Memory B cell (primary cell): Measurements from ENCODE around the gene APPBP2.

Experiments used
- ATAC-seq: fragments of 150-1000 bp; cut with Tn5 transposase; 2 replicates; pipeline ENCODE4 v1.10.0; 2021; ENCODE audit warnings: low read depth, mild to moderate bottlenecking, moderate library complexity
- DNase-seq, 2 donors: peaks; one replicate each; pipeline ENCODE4 v3.0.0; 2022; ENCODE audit warnings: low spot score in 2 of 2
- H3K27ac Mint-ChIP-seq: one replicate; pipeline ENCODE4 v1.8.0; 2022; ENCODE audit warnings: mild to moderate bottlenecking, moderate library complexity, mixed read lengths
- H3K27me3 Mint-ChIP-seq: one replicate; pipeline ENCODE4 v1.8.0; 2022; ENCODE audit warnings: mixed read lengths
- H3K36me3 Mint-ChIP-seq: one replicate; pipeline ENCODE4 v1.8.0; 2022; ENCODE audit warnings: mild to moderate bottlenecking, mixed read lengths
- H3K4me1 Mint-ChIP-seq: one replicate; pipeline ENCODE4 v1.8.0; 2022; ENCODE audit warnings: mixed read lengths
- H3K4me3 Mint-ChIP-seq: one replicate; pipeline ENCODE4 v1.8.0; 2022; ENCODE audit warnings: mild to moderate bottlenecking, moderate library complexity, mixed read lengths
- H3K9me3 Mint-ChIP-seq: one replicate; pipeline ENCODE4 v1.8.0; 2022; ENCODE audit warnings: mixed read lengths

APPBP2 gene

DNA sequence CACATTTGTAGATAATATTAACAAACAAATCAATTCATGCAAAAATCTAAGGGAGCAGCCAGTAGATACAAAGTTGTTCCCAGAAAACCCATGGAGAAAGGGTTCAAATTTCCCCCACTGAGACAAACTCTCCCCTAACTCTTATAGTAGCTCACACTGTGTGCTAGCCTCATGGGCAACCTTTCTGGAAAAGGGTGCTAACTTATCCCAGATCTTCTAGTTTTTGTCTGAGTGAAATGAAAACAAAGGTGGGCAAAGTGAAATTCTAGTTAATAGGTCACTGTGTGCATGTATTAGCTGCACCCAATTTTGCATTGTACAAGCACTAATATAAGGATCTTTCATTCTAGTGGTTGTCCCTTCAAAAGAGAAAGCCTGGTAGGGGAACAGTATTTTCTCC is 124.2 kb downstream of the APPBP2 start:
- Mint-ChIP-seq H3K4me3 (no peak overlapping the region), H3K4me1 (peaks cover 17% of the 10 kb centered on the region), H3K36me3 (no peaks in the 10 kb centered on the region), H3K27ac (no peak overlapping the region), H3K27me3 (no peaks in the 10 kb centered on the region), H3K9me3 (no peaks in the 10 kb centered on the region)
- DNase-seq = no peak
- no peak for ATAC-seq

DNA sequence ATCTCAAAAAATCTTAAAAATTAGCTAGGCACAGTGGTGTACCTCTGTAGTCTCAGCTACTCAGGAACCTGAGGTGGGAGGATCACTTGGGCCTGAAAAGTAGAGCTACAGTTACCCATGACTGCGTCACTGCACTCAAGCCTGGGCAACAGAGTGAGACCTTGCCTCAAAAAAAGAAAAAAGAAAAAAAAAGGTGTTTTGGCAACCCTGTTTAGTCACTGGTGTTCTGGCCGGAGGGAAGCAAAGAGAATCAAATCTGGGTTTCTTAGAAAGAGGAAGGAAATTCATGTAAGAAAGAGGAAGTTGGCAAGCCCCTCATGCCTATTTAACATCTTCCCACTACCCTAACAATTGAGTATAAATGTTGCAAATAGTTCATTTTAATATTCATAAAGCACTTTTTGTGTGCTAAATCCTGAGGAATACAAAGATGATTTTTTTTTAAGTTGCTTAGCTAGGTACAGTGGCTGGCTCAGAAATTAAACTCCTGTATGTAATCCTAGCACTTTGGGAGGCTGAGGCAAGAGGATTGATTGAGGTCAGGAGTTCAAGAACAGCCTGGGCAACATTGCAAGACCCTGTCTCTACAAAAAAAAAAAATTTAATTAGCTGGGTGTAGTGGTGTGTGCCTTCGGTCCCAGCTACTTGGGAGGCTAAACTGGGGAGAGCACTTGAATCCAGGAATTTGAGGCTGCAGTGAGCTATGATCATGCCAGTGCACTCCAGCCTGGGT is 127.6 kb downstream of the APPBP2 start:
- Mint-ChIP-seq H3K4me3 (peak overlapping the region; percentile 58), H3K27ac (peak overlapping the region; percentile 78)
- ATAC-seq = peak; percentile 95

DNA sequence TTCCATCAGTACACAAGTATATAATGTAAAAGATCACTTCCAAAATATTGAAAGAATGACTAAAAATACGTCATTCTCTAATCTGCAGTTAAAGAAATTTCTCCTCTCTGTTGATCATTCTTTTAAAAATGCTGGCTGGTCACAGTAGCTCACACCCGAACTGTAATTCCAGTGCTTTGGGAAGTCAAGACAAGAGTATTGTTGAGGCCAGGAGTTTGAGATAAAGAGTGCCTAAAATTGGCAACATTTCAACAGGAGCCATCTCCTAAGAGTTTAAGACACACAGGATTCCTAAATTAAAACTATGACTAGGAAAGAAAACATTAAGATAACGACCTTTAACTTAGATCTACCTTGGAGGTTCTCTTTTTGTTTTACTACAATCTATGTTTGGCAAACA is 129.6 kb downstream of the APPBP2 start:
- no peak for DNase-seq
- Mint-ChIP-seq H3K4me1 (peaks cover 39% of the 10 kb centered on the region), H3K27me3 (no peaks in the 10 kb centered on the region), H3K9me3 (no peaks in the 10 kb centered on the region), H3K36me3 (no peaks in the 10 kb centered on the region), H3K27ac (peak overlapping the region; percentile 78), H3K4me3 (no peak overlapping the region)
- no peak for ATAC-seq

More for the DNA sequence above, 127.6 kb downstream of the APPBP2 start:
- peaks cover 30% of the 10 kb centered on the region for H3K4me1 Mint-ChIP-seq
- peak; percentile 54 to 79 for DNase-seq
- H3K36me3 Mint-ChIP-seq = no peaks in the 10 kb centered on the region
- no peaks in the 10 kb centered on the region for H3K9me3 Mint-ChIP-seq
- H3K27me3 Mint-ChIP-seq = no peaks in the 10 kb centered on the region

DNA sequence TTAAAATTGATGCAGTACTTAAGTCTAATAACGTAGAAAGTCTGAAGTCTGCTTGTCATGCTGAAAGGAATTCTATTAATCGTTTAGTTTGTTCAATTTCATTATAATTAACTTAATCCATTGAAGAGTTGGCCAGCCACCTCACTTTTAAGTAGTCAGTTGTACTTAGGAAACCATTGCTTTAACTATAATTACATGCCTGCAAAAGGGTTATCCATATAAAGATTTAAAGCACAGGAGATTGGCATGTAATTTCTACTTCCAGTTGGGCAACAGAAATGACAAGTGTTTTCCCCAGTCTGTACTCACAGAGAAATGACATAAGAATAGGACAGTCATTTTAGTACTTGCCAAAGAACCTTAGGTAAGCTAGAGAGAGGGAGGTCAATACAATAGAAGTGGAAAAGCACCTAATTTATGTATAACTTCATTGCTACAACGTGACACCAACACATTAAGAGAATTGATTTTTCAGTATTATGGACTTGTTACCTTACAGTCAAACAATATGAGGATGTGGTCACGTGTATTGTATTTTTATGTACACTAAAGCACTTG is 130.5 kb downstream of the APPBP2 start:
- ATAC-seq (no peak), DNase-seq (no peak)
- no peaks in the 10 kb centered on the region for H3K36me3 Mint-ChIP-seq

DNA sequence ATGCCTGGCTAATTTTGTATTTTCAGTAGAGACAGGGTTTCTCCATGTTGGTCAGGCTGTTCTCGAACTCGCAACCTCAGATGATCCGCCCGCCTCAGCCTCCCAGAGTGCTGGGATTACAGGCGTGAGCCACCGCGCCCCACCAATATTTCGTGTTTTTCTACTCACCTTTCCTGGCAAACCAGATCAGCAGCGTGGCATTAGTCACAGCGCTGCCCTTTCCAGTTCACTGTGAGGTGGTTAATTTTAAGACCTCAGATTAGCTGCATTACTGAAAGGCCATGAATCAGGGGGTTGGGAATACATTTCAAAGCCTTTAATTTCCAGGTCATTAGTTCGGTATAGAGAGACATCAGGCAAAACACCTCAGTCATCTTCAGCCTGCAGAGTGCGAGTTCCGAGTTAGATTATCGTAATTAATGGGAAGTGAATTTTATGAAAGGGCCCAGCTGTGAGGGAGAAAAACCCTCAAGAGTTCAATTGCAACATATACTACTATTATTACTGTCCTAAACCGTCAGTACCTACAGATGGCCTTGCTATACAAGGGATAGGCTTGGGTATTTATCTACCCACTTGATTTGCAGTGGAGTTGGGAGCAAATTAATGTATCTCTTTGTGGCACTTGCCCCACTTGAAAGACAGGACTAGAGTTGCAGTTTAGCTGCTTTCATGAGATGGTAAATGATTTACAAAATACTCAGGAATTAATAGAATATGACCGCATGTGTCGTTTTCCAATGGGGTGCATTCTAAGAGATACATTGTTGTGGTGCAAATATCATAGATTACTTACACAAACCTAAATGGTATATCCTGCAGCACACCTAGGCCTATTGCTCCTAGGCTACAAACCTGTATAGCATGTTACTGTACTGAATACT is 132.0 kb downstream of the APPBP2 start:
- no peak for DNase-seq

More for the DNA sequence above, 130.5 kb downstream of the APPBP2 start:
- peaks cover 42% of the 10 kb centered on the region for H3K4me1 Mint-ChIP-seq
- H3K27ac Mint-ChIP-seq = peak overlapping the region; percentile 78
- no peaks in the 10 kb centered on the region for H3K9me3 Mint-ChIP-seq
- H3K27me3 Mint-ChIP-seq = no peaks in the 10 kb centered on the region
- H3K4me3 Mint-ChIP-seq = no peak overlapping the region

More for the DNA sequence above, 132.0 kb downstream of the APPBP2 start:
- Mint-ChIP-seq H3K4me1 (peaks cover 39% of the 10 kb centered on the region), H3K27ac (peak overlapping the region; percentile 63), H3K27me3 (no peaks in the 10 kb centered on the region), H3K4me3 (no peak overlapping the region), H3K9me3 (no peaks in the 10 kb centered on the region), H3K36me3 (no peaks in the 10 kb centered on the region)
- ATAC-seq = no peak
